D341Med (cell line): ENCODE results near the gene WWOX.

Source experiments
- DNase-seq: peaks from one replicate; pipeline ENCODE4 v3.0.0; 2012; ENCODE audit warnings: low spot score

Gene WWOX

GRCh38 chr16:79175286-79176057, 1076.0 kb downstream of the WWOX start:
- DNase-seq, result no peak

GRCh38 chr16:79177018-79177417, 1077.6 kb downstream of the WWOX start:
- no peak for DNase-seq

- no peak for DNase-seq
Measured at GRCh38 chr16:79181419-79181818, 1082.0 kb downstream of the WWOX start.

GRCh38 chr16:79182616-79183015, 1083.2 kb downstream of the WWOX start:
- no peak for DNase-seq

DNA sequence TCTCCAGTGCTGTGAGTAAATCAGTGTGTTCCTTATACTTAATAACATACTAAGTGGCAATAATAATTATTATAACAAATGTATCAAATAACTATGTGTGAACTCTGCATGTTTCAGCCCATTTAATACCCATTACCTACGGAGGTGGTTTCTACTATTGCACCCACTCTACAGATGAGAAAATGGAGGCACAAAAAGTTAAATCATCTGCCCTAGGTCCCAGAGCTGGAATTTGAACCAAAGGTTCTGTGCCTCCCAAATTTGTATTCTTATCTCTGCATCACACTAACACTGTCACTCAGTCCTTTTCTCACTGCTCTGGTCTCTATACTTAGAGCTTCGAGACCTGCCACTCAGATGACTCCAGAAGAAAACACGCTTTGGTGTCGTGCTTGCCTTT, 1084.1 kb downstream of the WWOX start:
- no peak for DNase-seq

- DNase-seq, result no peak
Measured at GRCh38 chr16:79184464-79185030, 1085.1 kb downstream of the WWOX start.

GRCh38 chr16:79185711-79186110, 1086.3 kb downstream of the WWOX start:
- no peak for DNase-seq

- no peak for DNase-seq
Measured at GRCh38 chr16:79186196-79186595, 1086.7 kb downstream of the WWOX start.

GRCh38 chr16:79188115-79188738, 1088.8 kb downstream of the WWOX start:
- DNase-seq, result no peak

GRCh38 chr16:79188739-79189122, 1089.3 kb downstream of the WWOX start:
- no peak for DNase-seq

DNA sequence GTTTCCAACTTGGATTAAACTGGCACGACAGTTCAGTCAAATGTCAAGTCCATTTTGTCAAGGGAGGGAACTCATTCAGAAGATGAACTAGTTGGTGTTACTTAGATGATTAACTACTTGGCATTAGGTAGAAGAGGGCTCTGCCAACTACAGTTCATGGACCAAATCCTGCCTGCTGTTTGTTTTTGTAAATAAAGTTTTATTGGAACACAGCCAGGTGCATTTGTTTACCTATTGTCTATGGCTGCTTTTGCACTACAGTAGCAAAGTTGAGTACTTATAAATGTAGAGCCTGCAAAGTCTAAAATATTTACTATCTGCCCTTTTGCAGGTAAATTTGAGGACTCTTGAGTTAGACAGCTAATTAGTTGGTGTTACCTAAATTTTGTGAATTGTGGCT, 1091.1 kb downstream of the WWOX start:
- DNase-seq, result no peak

DNA sequence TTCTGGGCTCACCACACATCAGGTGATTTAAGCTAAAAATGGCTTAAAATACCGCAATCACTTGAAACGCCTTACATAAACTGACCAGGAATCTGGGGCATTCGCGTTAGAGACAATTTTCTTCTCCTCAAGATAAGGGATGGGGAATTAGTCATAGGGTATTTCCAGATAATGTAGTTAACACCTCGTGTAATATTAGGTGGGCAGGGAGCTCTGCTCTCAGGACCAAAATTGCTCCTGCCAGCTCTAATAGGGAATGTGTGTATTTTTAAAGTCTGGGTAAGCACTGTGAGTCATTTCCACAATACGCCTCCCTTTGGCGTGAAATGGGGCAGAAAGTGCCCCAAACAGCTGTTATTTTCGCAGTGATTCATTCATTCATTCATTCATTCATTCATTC, 1092.5 kb downstream of the WWOX start:
- no peak for DNase-seq

DNA sequence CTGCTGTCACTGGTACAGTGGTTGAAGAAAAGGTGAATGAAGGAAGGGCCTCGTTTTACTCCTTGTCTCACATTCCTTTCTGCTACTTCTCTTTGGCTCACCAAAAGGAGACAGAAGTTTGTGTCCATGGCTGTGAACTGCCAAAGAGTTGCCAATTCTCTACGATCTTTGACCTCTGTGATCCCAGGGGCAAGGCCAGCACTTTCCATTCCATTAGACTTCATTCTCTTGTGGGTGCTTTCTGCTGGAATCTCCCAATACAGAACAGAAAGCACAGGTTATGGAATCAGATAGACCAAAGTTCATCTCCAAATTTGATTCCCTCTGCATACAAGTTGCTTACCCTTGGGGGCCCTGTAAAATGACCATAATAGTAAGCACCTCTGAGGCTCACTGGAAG, 1093.5 kb downstream of the WWOX start:
- no peak for DNase-seq

DNA sequence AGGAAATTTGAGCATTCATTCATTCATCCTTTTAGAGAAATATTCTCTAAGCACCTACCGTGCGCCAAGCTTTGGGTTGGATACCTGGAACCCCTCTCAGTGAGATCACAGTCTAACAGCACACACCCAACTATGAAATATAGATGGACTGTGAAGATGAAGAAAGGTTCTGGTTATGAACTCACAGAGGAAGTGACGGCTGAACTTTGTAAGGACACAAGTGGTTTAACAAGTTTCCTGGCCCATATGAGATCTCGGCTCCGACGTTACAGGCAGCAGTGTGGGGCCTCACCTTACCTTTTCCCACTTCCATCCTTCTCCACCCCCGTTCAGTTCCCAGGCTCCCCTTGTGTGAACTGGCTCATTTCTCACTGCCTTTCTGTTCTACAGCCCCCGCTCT, 1094.8 kb downstream of the WWOX start:
- DNase-seq, result no peak

DNA sequence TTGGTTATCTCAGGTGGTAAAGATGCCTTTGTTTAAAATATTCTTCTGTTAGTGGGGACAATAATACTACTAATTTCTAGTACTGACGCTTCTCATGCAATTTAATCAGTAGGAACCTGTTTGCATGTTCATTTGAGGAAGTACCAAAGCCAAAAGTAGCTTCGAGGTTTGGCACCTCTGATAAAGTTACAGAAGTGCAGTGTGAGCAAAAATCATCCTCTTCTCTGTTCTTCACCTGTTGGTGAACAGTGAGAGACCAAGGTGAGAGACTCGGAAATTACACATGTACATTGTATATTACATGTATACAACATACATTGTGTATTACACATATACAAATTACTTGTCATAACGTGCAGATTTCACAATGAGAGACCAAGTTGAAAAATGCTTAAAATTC, 1096.5 kb downstream of the WWOX start:
- DNase-seq, result no peak

DNA sequence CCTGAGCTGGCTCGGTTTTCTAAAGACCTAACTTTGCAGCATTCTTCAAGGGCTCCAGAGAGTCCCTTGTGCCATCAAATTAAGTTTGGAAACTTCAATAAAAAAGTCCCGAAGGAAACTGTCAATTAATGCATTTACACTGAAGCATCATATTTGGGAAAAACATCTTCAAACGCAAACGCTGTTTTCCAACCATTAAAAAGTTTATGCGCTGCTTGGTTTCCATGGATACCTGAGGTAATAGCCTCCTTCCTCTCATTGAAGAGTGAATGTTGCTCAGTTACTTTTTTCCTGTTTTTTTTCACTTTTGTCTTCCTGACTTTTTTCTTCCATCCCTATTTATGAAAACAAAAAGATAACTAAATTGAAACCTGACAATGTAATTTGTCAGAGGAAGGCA, 1102.0 kb downstream of the WWOX start:
- DNase-seq, result no peak

DNA sequence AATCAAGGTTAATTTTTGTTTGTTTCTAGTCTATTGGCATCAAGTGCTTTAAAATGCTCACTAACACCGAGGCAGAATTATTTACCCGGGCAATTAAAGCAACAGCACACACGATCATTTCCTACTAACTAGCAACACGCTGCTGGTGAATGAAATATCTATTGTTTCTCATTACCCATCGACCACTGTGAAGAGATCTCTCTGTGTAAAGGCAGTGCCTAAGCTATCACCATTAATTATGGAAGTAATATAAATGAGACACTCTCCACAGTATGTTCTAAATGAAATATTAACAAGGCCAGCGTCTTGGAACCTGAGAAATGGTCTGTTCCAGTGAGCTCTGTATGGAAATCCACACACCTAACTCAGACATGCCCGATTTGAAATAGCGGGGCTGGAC, 1103.5 kb downstream of the WWOX start:
- DNase-seq, result no peak

- DNase-seq, result no peak
Measured at GRCh38 chr16:79204486-79204885, 1105.0 kb downstream of the WWOX start.

- DNase-seq, result no peak
Measured at GRCh38 chr16:79206889-79207288, 1107.4 kb downstream of the WWOX start.

GRCh38 chr16:79209308-79209707, 1109.9 kb downstream of the WWOX start:
- DNase-seq, result no peak

DNA sequence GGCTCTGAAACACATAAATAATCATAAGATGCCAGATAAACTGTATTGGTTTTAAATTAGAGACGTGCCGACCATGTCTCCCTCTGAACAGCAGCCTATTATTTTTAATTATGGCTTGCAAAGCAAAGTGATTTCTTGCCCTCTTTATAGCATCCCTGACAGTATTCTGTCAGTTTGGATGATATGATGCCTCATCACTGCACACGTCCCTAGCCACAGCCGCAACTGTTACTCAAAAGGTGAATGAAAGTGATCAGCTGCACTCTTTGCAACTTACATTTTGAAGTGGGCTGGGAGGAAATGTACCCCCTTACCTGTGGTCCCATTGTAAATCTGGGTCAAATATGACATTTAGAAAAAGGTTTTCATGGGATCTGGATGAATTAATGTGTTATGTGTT, 1111.2 kb downstream of the WWOX start:
- DNase-seq, result no peak

GRCh38 chr16:79211586-79211985, 1112.1 kb downstream of the WWOX start:
- no peak for DNase-seq

DNA sequence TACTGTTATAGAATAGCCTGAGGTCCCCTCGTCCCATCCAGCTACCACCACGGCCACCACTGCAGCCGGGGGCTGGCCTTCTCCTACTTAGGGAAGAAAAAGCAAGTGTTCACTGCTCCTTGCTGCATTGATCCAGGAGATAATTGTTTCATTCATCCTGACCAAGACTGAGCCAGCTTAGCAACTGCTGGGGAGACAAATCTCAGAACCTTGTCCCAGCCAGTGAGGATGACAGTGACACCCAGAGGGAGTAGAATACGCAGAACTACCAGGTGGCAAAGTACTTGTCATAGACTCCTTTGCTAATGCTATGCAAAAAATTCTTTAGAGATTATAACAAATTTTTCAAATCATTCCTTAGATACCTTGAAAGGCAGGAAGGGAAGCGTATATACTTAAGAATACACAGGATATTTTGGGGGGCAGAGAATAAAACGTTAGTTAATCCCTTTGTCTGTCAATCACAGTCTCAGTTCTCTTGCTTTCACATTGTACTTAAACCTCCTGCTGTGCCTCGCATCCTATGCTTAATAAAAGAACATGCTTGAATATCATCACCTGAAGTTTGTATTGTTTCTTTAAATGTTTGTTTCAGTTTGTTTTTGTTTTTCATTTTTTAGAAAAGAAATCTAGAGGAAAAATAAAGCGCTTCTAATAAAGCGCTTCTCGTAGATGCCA, 1112.8 kb downstream of the WWOX start:
- DNase-seq, result no peak
